Measurements from ENCODE around the gene ATXN10.

Gene ATXN10

DNA sequence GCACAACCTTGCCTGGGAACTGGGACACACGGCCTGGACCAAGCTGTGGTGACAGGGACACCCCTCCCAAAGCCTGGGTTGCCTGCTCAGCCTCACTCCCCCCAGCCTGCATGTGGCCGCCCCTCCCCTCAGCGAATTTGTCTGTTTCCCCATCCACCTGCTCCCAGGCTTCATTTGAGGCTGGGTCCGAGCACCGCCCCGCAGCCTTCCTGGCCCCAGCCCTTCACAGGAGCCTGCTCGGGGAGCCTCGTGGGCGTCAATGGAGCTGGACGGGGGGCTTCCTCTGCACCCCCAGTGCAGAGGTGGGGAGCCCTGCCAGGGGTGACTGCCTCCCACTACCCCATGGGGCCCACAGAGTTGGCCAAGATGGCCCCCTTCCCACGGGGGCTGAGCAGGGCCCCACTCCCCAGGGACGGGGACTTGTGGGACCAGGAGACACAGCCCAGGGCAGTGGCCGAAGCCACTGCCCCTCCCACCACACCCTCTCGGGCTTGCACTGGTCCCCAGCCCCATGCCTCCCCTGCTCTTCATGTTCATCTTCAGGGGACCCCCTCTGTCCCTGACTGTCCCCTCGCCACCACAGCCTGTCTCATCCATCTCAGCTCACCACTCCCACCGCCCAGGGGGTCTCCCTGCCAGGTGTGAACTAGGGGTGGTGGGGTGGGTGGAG, 213.7 kb downstream of the ATXN10 start:
- TF ChIP-seq, protein P1, sequence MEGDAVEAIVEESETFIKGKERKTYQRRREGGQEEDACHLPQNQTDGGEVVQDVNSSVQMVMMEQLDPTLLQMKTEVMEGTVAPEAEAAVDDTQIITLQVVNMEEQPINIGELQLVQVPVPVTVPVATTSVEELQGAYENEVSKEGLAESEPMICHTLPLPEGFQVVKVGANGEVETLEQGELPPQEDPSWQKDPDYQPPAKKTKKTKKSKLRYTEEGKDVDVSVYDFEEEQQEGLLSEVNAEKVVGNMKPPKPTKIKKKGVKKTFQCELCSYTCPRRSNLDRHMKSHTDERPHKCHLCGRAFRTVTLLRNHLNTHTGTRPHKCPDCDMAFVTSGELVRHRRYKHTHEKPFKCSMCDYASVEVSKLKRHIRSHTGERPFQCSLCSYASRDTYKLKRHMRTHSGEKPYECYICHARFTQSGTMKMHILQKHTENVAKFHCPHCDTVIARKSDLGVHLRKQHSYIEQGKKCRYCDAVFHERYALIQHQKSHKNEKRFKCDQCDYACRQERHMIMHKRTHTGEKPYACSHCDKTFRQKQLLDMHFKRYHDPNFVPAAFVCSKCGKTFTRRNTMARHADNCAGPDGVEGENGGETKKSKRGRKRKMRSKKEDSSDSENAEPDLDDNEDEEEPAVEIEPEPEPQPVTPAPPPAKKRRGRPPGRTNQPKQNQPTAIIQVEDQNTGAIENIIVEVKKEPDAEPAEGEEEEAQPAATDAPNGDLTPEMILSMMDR (IDR thresholded peaks at IDR 0.05) = no peak
- H3K4me3 ChIP-seq = no peak overlapping the region
- no peak for DNase-seq (ENCODE audit: low spot score)
- H3K27ac ChIP-seq = no peak overlapping the region

DNA sequence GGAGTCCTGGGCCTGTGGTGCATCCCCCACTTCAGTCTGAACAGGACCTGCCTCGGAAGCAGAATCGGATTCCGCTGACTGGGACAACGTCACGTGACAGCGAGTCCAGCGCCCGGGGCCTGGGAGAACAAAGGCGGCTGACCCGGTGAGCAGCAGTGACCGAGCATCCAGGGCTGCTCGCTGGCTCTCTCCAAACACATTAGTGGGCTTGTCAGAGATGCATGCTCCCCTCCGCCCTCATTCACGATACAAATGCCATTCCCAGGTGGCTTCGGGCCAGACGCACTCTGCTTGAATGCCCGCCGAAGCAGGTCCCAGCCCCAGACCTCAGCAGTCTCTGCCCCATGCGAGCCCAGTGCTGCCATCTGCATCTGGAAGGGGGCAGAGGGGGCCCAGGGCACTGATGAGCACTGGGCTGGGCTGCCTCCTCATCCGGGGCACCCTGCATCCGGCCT, 214.3 kb downstream of the ATXN10 start:
- no peak overlapping the region for H3K27ac ChIP-seq
- DNase-seq (ENCODE audit: low spot score) = no peak
- TF ChIP-seq, protein P1 (IDR thresholded peaks at IDR 0.05) = no peak

DNA sequence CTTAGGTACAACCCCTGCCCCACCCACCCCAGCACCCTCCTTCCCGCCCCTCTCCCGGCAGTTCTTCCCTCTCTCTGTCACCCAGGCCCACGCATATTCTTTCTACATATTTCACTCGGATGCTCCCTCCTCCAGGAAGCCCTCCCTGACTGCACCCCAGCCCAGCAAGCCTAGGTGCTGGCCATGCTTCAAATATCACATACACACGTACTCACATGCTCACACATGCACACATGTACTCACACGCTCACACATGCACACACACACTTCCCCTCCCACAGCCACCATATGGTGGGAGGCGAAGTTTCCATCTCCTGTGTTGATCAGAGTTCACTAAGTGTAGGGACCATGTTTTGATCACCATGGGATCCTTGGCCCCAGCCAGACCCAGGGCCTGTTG, 214.9 kb downstream of the ATXN10 start:
- H3K27ac ChIP-seq = no peak overlapping the region
- TF ChIP-seq, protein P1 (IDR thresholded peaks at IDR 0.05) = no peak
- H3K4me3 ChIP-seq = no peak overlapping the region
- no peak for DNase-seq (ENCODE audit: low spot score)

More for the DNA sequence above, 214.3 kb downstream of the ATXN10 start:
- no peak overlapping the region for H3K4me3 ChIP-seq

DNA sequence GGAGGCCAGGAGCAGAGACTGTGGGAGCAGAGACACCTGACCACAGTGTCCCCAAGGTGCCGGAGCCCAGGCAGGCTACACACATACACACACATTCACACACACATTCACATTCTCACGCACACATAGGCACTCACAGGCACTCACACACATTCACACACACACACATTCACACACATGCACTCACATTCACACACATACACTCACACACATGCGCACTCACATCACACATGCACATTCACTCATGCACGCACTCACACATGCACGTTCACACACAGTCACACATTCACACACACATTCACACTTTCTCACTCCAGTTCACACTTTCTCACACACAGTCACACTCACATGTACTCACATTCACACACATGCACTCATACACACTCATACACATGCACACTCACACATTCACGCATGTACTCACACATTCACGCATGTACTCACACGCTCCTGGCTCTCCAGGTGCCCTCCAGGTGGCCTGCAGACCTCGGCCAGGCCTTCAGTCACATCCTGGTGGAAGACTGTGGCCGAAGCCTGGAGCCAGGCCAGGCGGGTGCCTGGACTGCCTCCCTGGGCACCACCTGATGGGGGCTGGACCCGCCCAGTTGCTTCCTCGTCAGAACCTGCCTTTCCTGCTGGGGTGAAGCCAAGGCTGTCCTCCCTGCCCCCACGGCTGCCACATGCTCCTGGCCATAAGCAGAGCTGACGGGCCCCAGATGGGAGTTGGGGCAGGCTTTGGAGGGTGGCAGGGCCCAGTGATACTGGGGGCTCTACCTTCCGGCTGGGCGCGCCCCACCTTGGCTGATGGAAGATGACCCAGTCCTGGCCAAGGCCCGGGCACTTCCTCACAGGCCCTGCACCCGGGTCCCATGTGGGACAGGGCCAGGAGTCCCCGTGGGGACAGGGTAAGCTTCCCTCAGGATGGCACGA, 215.8 kb downstream of the ATXN10 start:
- Histone ChIP-seq H3K27ac (no peak overlapping the region), H3K4me3 (no peak overlapping the region)
- no peak for DNase-seq (ENCODE audit: low spot score)
- TF ChIP-seq, protein P1 (IDR thresholded peaks at IDR 0.05) = no peak

DNA sequence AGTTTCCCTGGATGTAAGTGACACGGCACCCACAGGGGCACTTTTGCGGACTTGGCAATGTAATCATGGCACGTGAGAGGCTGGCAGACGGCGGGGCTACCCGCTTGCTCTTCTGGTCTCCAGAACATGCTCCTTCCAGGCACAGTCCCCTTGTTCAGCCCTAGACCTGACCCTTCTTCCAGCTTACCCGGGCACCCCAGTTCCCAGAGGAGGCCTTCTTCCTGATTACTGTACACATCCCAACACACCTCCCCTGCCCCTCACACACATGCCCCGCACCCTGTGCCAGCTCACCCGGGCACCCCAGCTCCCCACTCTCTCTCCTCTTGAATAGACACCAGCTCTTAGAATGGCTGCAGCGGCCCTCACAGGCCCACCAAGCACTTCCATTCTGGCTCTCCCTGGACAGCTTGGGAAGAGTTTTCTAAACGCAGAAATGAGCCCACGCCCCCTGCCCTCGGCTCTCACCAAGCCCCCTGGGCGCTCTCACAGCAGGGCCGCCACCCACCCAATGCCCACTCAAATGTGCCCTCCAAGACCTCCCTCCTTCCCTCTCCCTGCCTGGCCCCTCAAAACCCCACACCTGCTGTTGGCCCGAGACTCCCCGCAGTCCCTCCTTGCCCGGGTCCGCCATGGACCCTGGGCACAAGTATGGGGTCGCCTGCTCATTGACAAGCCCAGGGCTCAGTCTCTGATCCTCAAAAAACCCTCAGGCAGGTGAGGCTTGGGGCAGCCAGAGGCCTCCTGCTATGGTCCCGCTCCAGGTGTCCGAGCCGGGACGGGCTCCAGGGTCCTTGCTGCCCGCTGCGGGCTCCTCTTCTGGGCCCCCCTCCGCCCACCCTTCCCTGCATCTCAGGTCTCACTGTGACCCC, 216.8 kb downstream of the ATXN10 start:
- TF ChIP-seq, protein P1 (IDR thresholded peaks at IDR 0.05) = no peak
- H3K4me3 ChIP-seq = no peak overlapping the region
- no peak overlapping the region for H3K27ac ChIP-seq
- DNase-seq (ENCODE audit: low spot score) = no peak

DNA sequence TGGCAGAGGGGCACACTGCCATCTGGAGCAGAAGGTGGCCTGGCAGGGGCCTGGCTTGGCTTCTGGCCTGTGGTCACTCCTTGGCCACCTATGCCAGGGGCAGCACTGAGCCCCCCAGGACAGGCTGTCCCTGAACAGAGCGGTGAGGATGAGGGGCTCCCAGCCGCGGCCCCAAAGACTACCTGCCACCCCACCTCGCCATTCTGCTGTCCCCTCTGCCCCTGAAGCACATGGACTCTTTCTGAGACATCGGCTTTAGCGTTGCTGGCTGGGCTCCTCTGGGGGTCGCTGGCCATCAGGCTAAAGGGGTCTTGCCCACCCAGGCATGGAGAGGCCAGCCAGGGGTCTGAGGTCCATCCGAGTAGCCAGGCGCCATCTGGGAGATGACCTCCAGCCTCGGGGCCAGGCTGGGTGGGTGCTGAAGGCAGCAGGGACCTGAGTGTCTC, 217.5 kb downstream of the ATXN10 start:
- Histone ChIP-seq H3K27ac (no peak overlapping the region), H3K4me3 (no peak overlapping the region)
- no peak for DNase-seq (ENCODE audit: low spot score)
- TF ChIP-seq, protein P1 (IDR thresholded peaks at IDR 0.05) = no peak
